Measurements from ENCODE around the gene EVI2A.
"Not testable (repeated sequence)": the region's sequence is repeated elsewhere in the genome, so short reads cannot be mapped to it uniquely, and the experiment has no call there.

Gene EVI2A

GRCh38 chr17:31312223-31312622, 9.2 kb downstream of the EVI2A start:
- DNase-seq (ENCODE audit: low read depth, low spot score) = not testable (repeated sequence)

GRCh38 chr17:31311526-31311925, 9.9 kb downstream of the EVI2A start:
- no peak for DNase-seq (ENCODE audit: low read depth, low spot score)

GRCh38 chr17:31310886-31311285, 10.5 kb downstream of the EVI2A start:
- DNase-seq (ENCODE audit: low read depth, low spot score) = no peak

GRCh38 chr17:31310260-31310659, 11.2 kb downstream of the EVI2A start:
- DNase-seq (ENCODE audit: low read depth, low spot score) = no peak

- DNase-seq (ENCODE audit: low read depth, low spot score) = no peak
These were observed 11.9 kb downstream of the EVI2A start for GRCh38 chr17:31309556-31309955.

- no peak for DNase-seq (ENCODE audit: low read depth, low spot score)
These were observed 12.8 kb downstream of the EVI2A start for GRCh38 chr17:31308372-31309334.

GRCh38 chr17:31307640-31308039, 13.8 kb downstream of the EVI2A start:
- DNase-seq (ENCODE audit: low read depth, low spot score) = no peak

- no peak for DNase-seq (ENCODE audit: low read depth, low spot score)
These were observed 21.8 kb downstream of the EVI2A start for GRCh38 chr17:31299624-31300023.

GRCh38 chr17:31297090-31297489, 24.3 kb downstream of the EVI2A start, which contains the start of gene OMG:
OMG (minus strand) TSS chr17:31297239; CDS start chr17:31296331, 908 bp downstream.
- no peak for DNase-seq (ENCODE audit: low read depth, low spot score)

- DNase-seq (ENCODE audit: low read depth, low spot score) = no peak
These were observed 25.3 kb downstream of the EVI2A start for GRCh38 chr17:31296142-31296541.

GRCh38 chr17:31295489-31295871, 25.9 kb downstream of the EVI2A start:
- DNase-seq (ENCODE audit: low read depth, low spot score) = no peak

- no peak for DNase-seq (ENCODE audit: low read depth, low spot score)
These were observed 26.5 kb downstream of the EVI2A start for GRCh38 chr17:31294820-31295488.

- no peak for DNase-seq (ENCODE audit: low read depth, low spot score)
These were observed 27.2 kb downstream of the EVI2A start for GRCh38 chr17:31294231-31294630.

GRCh38 chr17:31293581-31293980, 27.8 kb downstream of the EVI2A start:
- DNase-seq (ENCODE audit: low read depth, low spot score) = peak; percentile 25

GRCh38 chr17:31291820-31292219, 29.6 kb downstream of the EVI2A start:
- DNase-seq (ENCODE audit: low read depth, low spot score) = no peak

GRCh38 chr17:31289790-31290189, 31.6 kb downstream of the EVI2A start:
- DNase-seq (ENCODE audit: low read depth, low spot score) = no peak

- not testable (repeated sequence) for DNase-seq (ENCODE audit: low read depth, low spot score)
These were observed 33.5 kb downstream of the EVI2A start for GRCh38 chr17:31287932-31288331.

GRCh38 chr17:31286587-31286986, 34.8 kb downstream of the EVI2A start:
- no peak for DNase-seq (ENCODE audit: low read depth, low spot score)

- no peak for DNase-seq (ENCODE audit: low read depth, low spot score)
These were observed 37.6 kb downstream of the EVI2A start for GRCh38 chr17:31283841-31284240.

- DNase-seq (ENCODE audit: low read depth, low spot score) = no peak
These were observed 40.4 kb downstream of the EVI2A start for GRCh38 chr17:31281061-31281460.

- no peak for DNase-seq (ENCODE audit: low read depth, low spot score)
These were observed 42.0 kb downstream of the EVI2A start for GRCh38 chr17:31279401-31279800.

- no peak for DNase-seq (ENCODE audit: low read depth, low spot score)
These were observed 46.3 kb downstream of the EVI2A start for GRCh38 chr17:31275116-31275515.

- peak; percentile 11 for DNase-seq (ENCODE audit: low read depth, low spot score)
These were observed 47.2 kb downstream of the EVI2A start for GRCh38 chr17:31274252-31274651.
